ENCODE results near the gene TDRD9. TPM values are rescaled to one million over a fixed set of nuclear protein-coding genes. Genes with fewer than 3 reads are reported as not detected.

The TDRD9 gene
- total RNA-seq, 1 donor, result 0.45 TPM

- TF ChIP-seq, protein P1, sequence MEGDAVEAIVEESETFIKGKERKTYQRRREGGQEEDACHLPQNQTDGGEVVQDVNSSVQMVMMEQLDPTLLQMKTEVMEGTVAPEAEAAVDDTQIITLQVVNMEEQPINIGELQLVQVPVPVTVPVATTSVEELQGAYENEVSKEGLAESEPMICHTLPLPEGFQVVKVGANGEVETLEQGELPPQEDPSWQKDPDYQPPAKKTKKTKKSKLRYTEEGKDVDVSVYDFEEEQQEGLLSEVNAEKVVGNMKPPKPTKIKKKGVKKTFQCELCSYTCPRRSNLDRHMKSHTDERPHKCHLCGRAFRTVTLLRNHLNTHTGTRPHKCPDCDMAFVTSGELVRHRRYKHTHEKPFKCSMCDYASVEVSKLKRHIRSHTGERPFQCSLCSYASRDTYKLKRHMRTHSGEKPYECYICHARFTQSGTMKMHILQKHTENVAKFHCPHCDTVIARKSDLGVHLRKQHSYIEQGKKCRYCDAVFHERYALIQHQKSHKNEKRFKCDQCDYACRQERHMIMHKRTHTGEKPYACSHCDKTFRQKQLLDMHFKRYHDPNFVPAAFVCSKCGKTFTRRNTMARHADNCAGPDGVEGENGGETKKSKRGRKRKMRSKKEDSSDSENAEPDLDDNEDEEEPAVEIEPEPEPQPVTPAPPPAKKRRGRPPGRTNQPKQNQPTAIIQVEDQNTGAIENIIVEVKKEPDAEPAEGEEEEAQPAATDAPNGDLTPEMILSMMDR (IDR thresholded peaks at IDR 0.05; ENCODE audit: insufficient read depth, low read length), result no peak
- DNase-seq (ENCODE audit: low read depth), result no peak
- no peak overlapping the region for H3K4me3 ChIP-seq (ENCODE audit: low read depth, low read length)
Observed at GRCh38 chr14:104019806-104020205, 91.5 kb downstream of the TDRD9 start.

- TF ChIP-seq, protein P1 (IDR thresholded peaks at IDR 0.05; ENCODE audit: insufficient read depth, low read length), result no peak
- DNase-seq (ENCODE audit: low read depth), result no peak
- H3K4me3 ChIP-seq (ENCODE audit: low read depth, low read length), result no peak overlapping the region
Observed at GRCh38 chr14:104020471-104020870, 92.2 kb downstream of the TDRD9 start.

- TF ChIP-seq, protein P1 (IDR thresholded peaks at IDR 0.05; ENCODE audit: insufficient read depth, low read length), result no peak
- H3K4me3 ChIP-seq (ENCODE audit: low read depth, low read length), result no peak overlapping the region
- no peak for DNase-seq (ENCODE audit: low read depth)
Observed at GRCh38 chr14:104023325-104024055, 95.2 kb downstream of the TDRD9 start.

- no peak overlapping the region for H3K4me3 ChIP-seq (ENCODE audit: low read depth, low read length)
- TF ChIP-seq, protein P1 (IDR thresholded peaks at IDR 0.05; ENCODE audit: insufficient read depth, low read length), result no peak
- no peak for DNase-seq (ENCODE audit: low read depth)
Observed at GRCh38 chr14:104025534-104025933, 97.3 kb downstream of the TDRD9 start.

DNA sequence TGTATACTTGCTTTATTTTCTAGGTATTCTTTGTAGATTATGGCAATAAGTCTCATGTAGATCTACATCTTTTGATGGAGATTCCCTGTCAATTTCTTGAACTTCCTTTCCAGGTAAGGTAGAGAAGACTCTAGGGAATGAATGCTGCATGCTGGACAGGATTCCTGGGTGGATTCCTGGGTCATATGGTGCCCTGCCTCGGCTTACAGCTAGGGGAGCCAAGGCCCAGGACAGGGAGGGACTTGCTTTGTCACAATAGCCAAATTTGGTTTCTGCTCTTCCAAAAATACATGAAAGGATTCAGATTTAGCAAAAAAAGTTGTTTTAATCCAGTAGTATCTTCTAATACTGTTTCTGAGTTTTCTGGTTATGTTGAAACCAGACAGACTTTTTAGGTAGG, 97.8 kb downstream of the TDRD9 start:
- TF ChIP-seq, protein P1 (IDR thresholded peaks at IDR 0.05; ENCODE audit: insufficient read depth, low read length), result no peak
- H3K4me3 ChIP-seq (ENCODE audit: low read depth, low read length), result no peak overlapping the region
- no peak for DNase-seq (ENCODE audit: low read depth)

- H3K4me3 ChIP-seq (ENCODE audit: low read depth, low read length), result no peak overlapping the region
- no peak for DNase-seq (ENCODE audit: low read depth)
- TF ChIP-seq, protein P1 (IDR thresholded peaks at IDR 0.05; ENCODE audit: insufficient read depth, low read length), result no peak
Observed at GRCh38 chr14:104030958-104031357, 102.7 kb downstream of the TDRD9 start.

- no peak overlapping the region for H3K4me3 ChIP-seq (ENCODE audit: low read depth, low read length)
- TF ChIP-seq, protein P1 (IDR thresholded peaks at IDR 0.05; ENCODE audit: insufficient read depth, low read length), result no peak
- no peak for DNase-seq (ENCODE audit: low read depth)
Observed at GRCh38 chr14:104031384-104031783, 103.1 kb downstream of the TDRD9 start.

Measured in fibroblast of the aortic adventitia (primary cell).